Endothelial cell of umbilical vein (primary cell): ENCODE data around the gene HMMR. TPM values are rescaled to one million over a fixed set of nuclear protein-coding genes. Genes with fewer than 3 reads are reported as not detected.

Experiments
- BruUV-seq: library from RNA; stranded (reverse); fragments of 400-500 nt; replicated peaks from 2 replicates; lab custom pipeline; 2021; lab: Mats Ljungman, UMichigan
- CTCF ChIA-PET: fragments of 300-600, 350-600 bp; sonication (Branson Sonifier 250); formaldehyde crosslinking; loops from one replicate; lab custom pipeline; 2021; ENCODE audit warnings: antibody characterized with exemption, inconsistent platforms; lab: Charles Lee
- POLR2A ChIA-PET: fragments of 300-600, 350-600 bp; sonication (Branson Sonifier 250); formaldehyde crosslinking; loops from one replicate; lab custom pipeline; 2021; ENCODE audit warnings: antibody characterized with exemption, inconsistent platforms; lab: Charles Lee
- DNase-seq: peaks from one replicate; pipeline ENCODE4 v3.0.0-alpha.2; 2011; ENCODE audit warnings: low read depth, low spot score
- FAIRE-seq: peaks from 2 replicates; lab custom pipeline; 2011; peaks lifted over from hg19 to GRCh38; lab: Jason Lieb, UNC
- H2AFZ ChIP-seq: 2 replicates; pipeline ENCODE4 v1.6.0; 2012; ENCODE audit warnings: low read depth, low read length, control low read depth, inconsistent platforms
- H3K27ac ChIP-seq: 2 replicates; pipeline ENCODE4 v1.5.1; 2011; ENCODE audit warnings: low read depth, mild to moderate bottlenecking, control low read depth, low read length, moderate library complexity; ENCODE audit not compliant: insufficient read depth
- H3K27me3 ChIP-seq, 2 experiments: 2 replicates each; pipeline versions ENCODE4 v1.6.0 to v1.6.1; 2011; ENCODE audit warnings: low read length in 2 of 2, mixed read lengths in 1 of 2; ENCODE audit not compliant: control insufficient read depth in 2 of 2, insufficient read depth in 2 of 2
- H3K36me3 ChIP-seq, 2 experiments: 2 replicates in 1 of 2; 3 replicates in 1 of 2; pipeline ENCODE4 v1.5.1; 2011; ENCODE audit warnings: low read length in 2 of 2, mild to moderate bottlenecking in 1 of 2, moderate library complexity in 1 of 2; ENCODE audit not compliant: control insufficient read depth in 2 of 2, insufficient read depth in 2 of 2; ENCODE audit errors: extremely low read depth in 1 of 2
- H3K4me1 ChIP-seq: 3 replicates; pipeline ENCODE4 v1.5.1; 2011; ENCODE audit warnings: mild to moderate bottlenecking, low read length; ENCODE audit not compliant: control insufficient read depth, insufficient read depth; ENCODE audit errors: extremely low read depth
- H3K4me2 ChIP-seq: 2 replicates; pipeline ENCODE4 v1.6.1; 2011; ENCODE audit warnings: low read length, control low read depth, mixed read lengths; ENCODE audit not compliant: insufficient read depth
- H3K4me3 ChIP-seq, 3 experiments: fragments of 200-600 bp in 1 of 3; sonication (generic), shearing (Covaris generic) in 1 of 3; replicated peaks in 1 of 3; 2 replicates each; pipeline ENCODE4 v1.5.1; 2011 to 2016; ENCODE audit warnings: control low read depth in 3 of 3, low read length in 3 of 3, mild to moderate bottlenecking in 2 of 3, inconsistent platforms in 1 of 3, low read depth in 1 of 3, moderate library complexity in 1 of 3; ENCODE audit not compliant: insufficient read depth in 1 of 3
- H3K79me2 ChIP-seq: 2 replicates; pipeline ENCODE4 v1.6.0; 2012; ENCODE audit warnings: low read length, inconsistent platforms; ENCODE audit not compliant: control insufficient read depth, insufficient read depth
- H3K9ac ChIP-seq: replicated peaks from 2 replicates; pipeline ENCODE3; 2011; ENCODE audit warnings: low read length, control low read depth; ENCODE audit not compliant: insufficient read depth; ENCODE audit errors: extremely low read depth
- H3K9me1 ChIP-seq: replicated peaks from 3 replicates; pipeline ENCODE4 v1.6.0; 2011; ENCODE audit warnings: mild to moderate bottlenecking, low read length; ENCODE audit not compliant: control insufficient read depth, insufficient read depth; ENCODE audit errors: extremely low read depth
- H3K9me3 ChIP-seq: replicated peaks from 2 replicates; pipeline ENCODE4 v1.5.1; 2012; ENCODE audit warnings: low read length, inconsistent platforms; ENCODE audit not compliant: control insufficient read depth, insufficient read depth
- H4K20me1 ChIP-seq: replicated peaks from 2 replicates; pipeline ENCODE3; 2011; ENCODE audit warnings: mild to moderate bottlenecking, low read length; ENCODE audit not compliant: control insufficient read depth, insufficient read depth; ENCODE audit errors: extremely low read depth
- FOS ChIP-seq: IDR thresholded peaks from 2 replicates; pipeline ENCODE4 v1.6.1; 2011; ENCODE audit warnings: mild to moderate bottlenecking, low read length, moderate library complexity, borderline replicate concordance; ENCODE audit not compliant: insufficient read depth
- GATA2 ChIP-seq: IDR thresholded peaks from 2 replicates; pipeline ENCODE4 v1.7.0; 2011; ENCODE audit warnings: low read depth, mild to moderate bottlenecking, moderate library complexity, mixed read lengths, low read length; ENCODE audit not compliant: insufficient read length, insufficient read depth
- JUN ChIP-seq: IDR thresholded peaks from 2 replicates; pipeline ENCODE4 v1.6.1; 2011; ENCODE audit warnings: borderline replicate concordance, low read depth; ENCODE audit not compliant: insufficient read length, insufficient read depth
- MYC ChIP-seq: IDR thresholded peaks from one replicate; pipeline ENCODE4 v1.6.1; 2011; ENCODE audit warnings: mild to moderate bottlenecking, low read depth, low read length
- POLR2A ChIP-seq: IDR thresholded peaks from 2 replicates; pipeline ENCODE4 v1.6.1; 2012; ENCODE audit warnings: low read depth, mild to moderate bottlenecking, control low read depth, low read length
- POLR2AphosphoS5 ChIP-seq: IDR thresholded peaks from 2 replicates; pipeline ENCODE4 v1.6.1; 2012; ENCODE audit warnings: low read depth, mild to moderate bottlenecking, control low read depth, low read length, moderate library complexity; ENCODE audit not compliant: insufficient read depth
- dilution Hi-C: fragments of 300-500 bp; cut with MboI; formaldehyde crosslinking; loops from one replicate; pipeline ENCODE4 v1.15.0; 2019; ENCODE audit warnings: low sequenced_read_pairs; ENCODE audit not compliant: extremely low pct_ligation_motif_present
- intact Hi-C: fragments of 100-400 bp; cut with micrococcal nuclease; formaldehyde crosslinking; loops from one replicate; pipeline ENCODE4 v1.10.0; 2022
- polyA plus RNA-seq, 4 experiments: library from polyadenylated mRNA; depleted of rRNA in 3 of 4; stranded (reverse) in 3 of 4; unstranded in 1 of 4; fragments of >200 nt; gene quantifications; 2 replicates each; pipeline versions ENCODE4 v1.2.1 to v1.2.3, GENCODE V29; 2011 to 2012; ENCODE audit warnings: missing spikeins in 1 of 4
- total RNA-seq: library from RNA; stranded (reverse); gene quantifications from 2 replicates; pipeline ENCODE4 v1.2.3, GENCODE V29; 2021
- TF ChIP-seq, protein P1 (sequence below): IDR thresholded peaks from 2 replicates; pipeline ENCODE4 v1.6.1; 2011; ENCODE audit not compliant: insufficient read depth, insufficient read length
- TF ChIP-seq, protein P2 (sequence below), 2 donors: IDR thresholded peaks; 1 replicate in 1 of 2; 2 replicates in 1 of 2; pipeline ENCODE4 v1.5.1; 2011; ENCODE audit warnings: low read length in 2 of 2, mild to moderate bottlenecking in 2 of 2, moderate library complexity in 2 of 2, control low read depth in 1 of 2, inconsistent platforms in 1 of 2, low read depth in 1 of 2; ENCODE audit not compliant: insufficient read depth in 1 of 2; ENCODE audit errors: extremely low read depth in 1 of 2

HMMR gene
- total and polyA plus RNA-seq, 2 donors (not counting 3 experiments of a cell fraction or from before 2014, with no cell fraction given): 5.5 to 31.0 TPM

DNA sequence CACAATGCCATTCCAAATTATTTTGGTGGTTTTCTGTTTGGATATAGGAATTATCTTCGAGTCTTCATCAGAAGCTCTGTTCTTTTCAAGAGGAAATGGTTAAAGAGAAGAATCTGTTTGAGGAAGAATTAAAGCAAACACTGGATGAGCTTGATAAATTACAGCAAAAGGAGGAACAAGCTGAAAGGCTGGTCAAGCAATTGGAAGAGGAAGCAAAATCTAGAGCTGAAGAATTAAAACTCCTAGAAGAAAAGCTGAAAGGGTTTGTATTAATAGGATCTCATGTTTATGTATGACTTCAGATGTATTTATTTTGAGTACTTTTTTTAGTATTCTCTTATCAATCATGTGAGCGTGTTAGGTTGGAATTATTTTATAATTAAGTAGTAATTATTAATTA lies 15.0 kb downstream of the HMMR start:
- dilution Hi-C loops: no loop called here
- FAIRE-seq: no peak
- POLR2A ChIA-PET: no interaction called here

DNA sequence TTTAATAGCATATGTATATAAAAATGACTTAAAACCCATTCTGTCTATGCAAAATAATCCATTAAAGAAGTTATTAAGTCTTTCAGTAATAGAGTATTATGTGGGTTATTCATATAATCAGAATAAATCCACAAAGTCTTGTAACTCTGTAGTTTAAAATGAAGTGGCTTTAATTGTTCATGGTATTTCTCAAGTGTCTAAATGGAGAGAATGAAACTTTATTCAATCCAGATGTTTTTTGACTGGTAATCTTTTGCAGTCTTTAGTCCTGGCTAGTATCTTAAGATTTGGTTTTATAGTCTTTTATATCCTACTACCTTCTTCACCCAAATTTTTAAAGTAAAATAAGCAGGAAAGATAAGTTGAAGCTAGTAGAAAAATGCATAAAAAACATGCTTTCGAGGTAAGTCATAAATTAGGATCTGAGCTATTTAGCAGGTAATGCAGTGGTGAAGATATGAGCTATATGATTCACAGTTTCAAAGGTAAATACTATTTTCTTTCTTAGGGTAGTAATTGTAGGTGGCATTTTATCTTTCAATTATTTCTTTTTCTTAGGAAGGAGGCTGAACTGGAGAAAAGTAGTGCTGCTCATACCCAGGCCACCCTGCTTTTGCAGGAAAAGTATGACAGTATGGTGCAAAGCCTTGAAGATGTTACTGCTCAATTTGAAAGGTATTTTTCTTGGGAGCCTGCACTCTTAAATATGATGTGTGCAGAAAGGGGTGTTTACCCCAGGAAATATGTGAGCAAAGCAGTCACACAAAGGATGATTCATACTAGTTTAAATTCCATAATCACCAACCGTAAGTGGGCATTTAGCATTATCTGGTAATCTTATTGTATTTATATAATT lies 17.9 kb downstream of the HMMR start:
- Histone ChIP-seq H3K36me3 (peaks cover 0 to 10% of the 10 kb centered on the region in 2 experiments), H3K9me1 (no peaks in the 10 kb centered on the region), H3K4me1 (peaks cover 13% of the 10 kb centered on the region), H3K4me3 (no peak overlapping the region), H3K4me2 (peak overlapping the region; percentile 2), H3K79me2 (no peaks in the 10 kb centered on the region), H3K9me3 (no peaks in the 10 kb centered on the region), H3K27me3 (no peaks in the 10 kb centered on the region), H3K27ac (peak overlapping the region; percentile 19), H2AFZ (no peak overlapping the region), H4K20me1 (no peaks in the 10 kb centered on the region), H3K9ac (no peak overlapping the region)
- CTCF ChIA-PET: interaction anchor here (1.1 to 2.1 kb wide), 5 partner anchors 10 to 27 kb away, joined by 3 to 4 read pairs (median 3); partner anchors contain the start of gene MAT2B
- dilution Hi-C loops: no loop called here
- intact Hi-C loops: loop anchor here (10.0 kb wide), 1 partner anchor 1026 kb away; no protein-coding TSS in a partner anchor
- FAIRE-seq (no peak), DNase-seq (peak; percentile 60)
- no peak for TF ChIP-seq MYC
- TF ChIP-seq, protein P1, sequence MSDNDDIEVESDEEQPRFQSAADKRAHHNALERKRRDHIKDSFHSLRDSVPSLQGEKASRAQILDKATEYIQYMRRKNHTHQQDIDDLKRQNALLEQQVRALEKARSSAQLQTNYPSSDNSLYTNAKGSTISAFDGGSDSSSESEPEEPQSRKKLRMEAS: no peak
- TF ChIP-seq, protein P2, sequence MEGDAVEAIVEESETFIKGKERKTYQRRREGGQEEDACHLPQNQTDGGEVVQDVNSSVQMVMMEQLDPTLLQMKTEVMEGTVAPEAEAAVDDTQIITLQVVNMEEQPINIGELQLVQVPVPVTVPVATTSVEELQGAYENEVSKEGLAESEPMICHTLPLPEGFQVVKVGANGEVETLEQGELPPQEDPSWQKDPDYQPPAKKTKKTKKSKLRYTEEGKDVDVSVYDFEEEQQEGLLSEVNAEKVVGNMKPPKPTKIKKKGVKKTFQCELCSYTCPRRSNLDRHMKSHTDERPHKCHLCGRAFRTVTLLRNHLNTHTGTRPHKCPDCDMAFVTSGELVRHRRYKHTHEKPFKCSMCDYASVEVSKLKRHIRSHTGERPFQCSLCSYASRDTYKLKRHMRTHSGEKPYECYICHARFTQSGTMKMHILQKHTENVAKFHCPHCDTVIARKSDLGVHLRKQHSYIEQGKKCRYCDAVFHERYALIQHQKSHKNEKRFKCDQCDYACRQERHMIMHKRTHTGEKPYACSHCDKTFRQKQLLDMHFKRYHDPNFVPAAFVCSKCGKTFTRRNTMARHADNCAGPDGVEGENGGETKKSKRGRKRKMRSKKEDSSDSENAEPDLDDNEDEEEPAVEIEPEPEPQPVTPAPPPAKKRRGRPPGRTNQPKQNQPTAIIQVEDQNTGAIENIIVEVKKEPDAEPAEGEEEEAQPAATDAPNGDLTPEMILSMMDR (IDR thresholded peaks at IDR 0.05; ENCODE audit: extremely low read depth in 1 of 2, insufficient read depth in 1 of 2, low read depth in 1 of 2, low read length in 2 of 2): no peak
- peak; percentile 31 for TF ChIP-seq JUN
- TF ChIP-seq FOS: peak; percentile 68
- no peak for TF ChIP-seq GATA2
- TF ChIP-seq POLR2AphosphoS5: no peak
- POLR2A ChIA-PET: no interaction called here
- no TSS peak for BruUV-seq

More for the DNA sequence above, 15.0 kb downstream of the HMMR start:
- no peaks in the 10 kb centered on the region for H3K9me3 ChIP-seq
- H2AFZ ChIP-seq: no peak overlapping the region
- peaks cover 3 to 5% of the 10 kb centered on the region in 2 experiments for H3K36me3 ChIP-seq
- no peak overlapping the region for H3K9ac ChIP-seq
- no peaks in the 10 kb centered on the region for H4K20me1 ChIP-seq
- no TSS peak for BruUV-seq
- H3K4me1 ChIP-seq: peaks cover 13% of the 10 kb centered on the region
- TF ChIP-seq POLR2A: no peak
- H3K27ac ChIP-seq: no peak overlapping the region
- H3K79me2 ChIP-seq: no peaks in the 10 kb centered on the region
- CTCF ChIA-PET: interaction anchor here (1.0 to 1.4 kb wide), 6 partner anchors 14 to 1029 kb away, joined by 3 to 5 read pairs (median 3); no protein-coding TSS in a partner anchor
- H3K4me2 ChIP-seq: no peak overlapping the region
- no peak overlapping the region for H3K4me3 ChIP-seq
- no peaks in the 10 kb centered on the region for H3K27me3 ChIP-seq
- no peaks in the 10 kb centered on the region for H3K9me1 ChIP-seq
- no peak for DNase-seq
- intact Hi-C loops: loop anchor here (10.0 kb wide), 1 partner anchor 1029 kb away; no protein-coding TSS in a partner anchor
